Sciatic nerve (tissue), 2 donors: ENCODE data around the gene TMEM135. TPM values are rescaled to one million over a fixed set of nuclear protein-coding genes. Genes with fewer than 3 reads are reported as not detected.
A peak's percentile ranks its signal among the peaks of the same experiment; 100 is the strongest.
"Not testable (repeated sequence)": the region's sequence is repeated elsewhere in the genome, so short reads cannot be mapped to it uniquely, and the experiment has no call there.

ENCODE experiments used
- ATAC-seq: fragments of 200-7000 bp; cut with Tn5 transposase; one replicate; pipeline ENCODE4 v1.9.1; 2020; ENCODE audit warnings: mild to moderate bottlenecking, moderate library complexity
- DNase-seq: peaks from one replicate; pipeline ENCODE4 v3.0.0-alpha.2; 2020; ENCODE audit warnings: low spot score
- intact Hi-C: fragments of 100-400 bp; cut with DNase I; formaldehyde crosslinking; loops from one replicate; pipeline ENCODE4 v1.14.2; 2022
- total RNA-seq: library from RNA; stranded (reverse); fragmentation: NEBNext Ultra II Directional; extraction: Animal tissue kit (Norgen Biotek cat#: 25700); gene quantifications from one replicate; pipeline ENCODE4 v1.2.1, GENCODE V29; 2021
- donor health status: DM: no; HTN: no; CAD: no.
- donor health status: DM: no; HTN: no; CAD: no.

TMEM135 gene
- total RNA-seq, 1 donor from 2014 or later: 35.7 TPM

GRCh38 chr11:87174870-87175269 is 137.1 kb downstream of the TMEM135 start:
- ATAC-seq (no peak), DNase-seq (no peak)
- intact Hi-C loops: no loop called here

- intact Hi-C loops: no loop called here
- ATAC-seq: no peak
- no peak for DNase-seq
Observed at GRCh38 chr11:87176044-87176443, 138.3 kb downstream of the TMEM135 start.

- intact Hi-C loops: no loop called here
- ATAC-seq: no peak
- DNase-seq: no peak
Observed at GRCh38 chr11:87179621-87180020, 141.9 kb downstream of the TMEM135 start.

GRCh38 chr11:87180742-87181141 is 143.0 kb downstream of the TMEM135 start:
- ATAC-seq: peak; percentile 55
- intact Hi-C loops: no loop called here
- DNase-seq: no peak

GRCh38 chr11:87181143-87181542 is 143.4 kb downstream of the TMEM135 start:
- no peak for ATAC-seq
- DNase-seq: no peak
- intact Hi-C loops: no loop called here

- no peak for ATAC-seq
- intact Hi-C loops: no loop called here
- DNase-seq: no peak
Observed at GRCh38 chr11:87185228-87185627, 147.5 kb downstream of the TMEM135 start.

GRCh38 chr11:87187076-87187475 is 149.3 kb downstream of the TMEM135 start:
- no peak for DNase-seq
- ATAC-seq: no peak
- intact Hi-C loops: no loop called here

GRCh38 chr11:87187930-87188329 is 150.2 kb downstream of the TMEM135 start:
- intact Hi-C loops: no loop called here
- ATAC-seq (peak; percentile 52), DNase-seq (no peak)

- ATAC-seq, intact Hi-C loops, DNase-seq: not testable (repeated sequence)
Observed at GRCh38 chr11:87188396-87188795, 150.7 kb downstream of the TMEM135 start.

GRCh38 chr11:87188921-87189320 is 151.2 kb downstream of the TMEM135 start:
- intact Hi-C loops, ATAC-seq, DNase-seq: not testable (repeated sequence)

- ATAC-seq: no peak
Observed at GRCh38 chr11:87190071-87190470, 152.3 kb downstream of the TMEM135 start.

GRCh38 chr11:87193756-87194470 is 156.2 kb downstream of the TMEM135 start:
- DNase-seq: no peak
- no peak for ATAC-seq
- intact Hi-C loops: no loop called here

More at GRCh38 chr11:87190071-87190470, 152.3 kb downstream of the TMEM135 start:
- intact Hi-C loops: no loop called here
- no peak for DNase-seq

GRCh38 chr11:87194985-87195820 is 157.5 kb downstream of the TMEM135 start:
- DNase-seq (no peak), ATAC-seq (no peak)
- intact Hi-C loops: no loop called here

- ATAC-seq (no peak), DNase-seq (no peak)
- intact Hi-C loops: no loop called here
Observed at GRCh38 chr11:87198266-87198881, 160.6 kb downstream of the TMEM135 start.

- DNase-seq (no peak), ATAC-seq (no peak)
- intact Hi-C loops: no loop called here
Observed at GRCh38 chr11:87201376-87201775, 163.6 kb downstream of the TMEM135 start.

- ATAC-seq (no peak), DNase-seq (no peak)
- intact Hi-C loops: no loop called here
Observed at GRCh38 chr11:87203907-87204602, 166.3 kb downstream of the TMEM135 start.

GRCh38 chr11:87212891-87213290 is 175.2 kb downstream of the TMEM135 start:
- DNase-seq (no peak), ATAC-seq (no peak)
- intact Hi-C loops: no loop called here

GRCh38 chr11:87213444-87213843 is 175.7 kb downstream of the TMEM135 start:
- ATAC-seq: no peak
- no peak for DNase-seq
- intact Hi-C loops: no loop called here

GRCh38 chr11:87215236-87215635 is 177.5 kb downstream of the TMEM135 start:
- ATAC-seq: no peak
- no peak for DNase-seq
- intact Hi-C loops: no loop called here
